Measurements from ENCODE around the gene TEPSIN.
A peak's percentile ranks its signal among the peaks of the same experiment; 100 is the strongest.

DNA sequence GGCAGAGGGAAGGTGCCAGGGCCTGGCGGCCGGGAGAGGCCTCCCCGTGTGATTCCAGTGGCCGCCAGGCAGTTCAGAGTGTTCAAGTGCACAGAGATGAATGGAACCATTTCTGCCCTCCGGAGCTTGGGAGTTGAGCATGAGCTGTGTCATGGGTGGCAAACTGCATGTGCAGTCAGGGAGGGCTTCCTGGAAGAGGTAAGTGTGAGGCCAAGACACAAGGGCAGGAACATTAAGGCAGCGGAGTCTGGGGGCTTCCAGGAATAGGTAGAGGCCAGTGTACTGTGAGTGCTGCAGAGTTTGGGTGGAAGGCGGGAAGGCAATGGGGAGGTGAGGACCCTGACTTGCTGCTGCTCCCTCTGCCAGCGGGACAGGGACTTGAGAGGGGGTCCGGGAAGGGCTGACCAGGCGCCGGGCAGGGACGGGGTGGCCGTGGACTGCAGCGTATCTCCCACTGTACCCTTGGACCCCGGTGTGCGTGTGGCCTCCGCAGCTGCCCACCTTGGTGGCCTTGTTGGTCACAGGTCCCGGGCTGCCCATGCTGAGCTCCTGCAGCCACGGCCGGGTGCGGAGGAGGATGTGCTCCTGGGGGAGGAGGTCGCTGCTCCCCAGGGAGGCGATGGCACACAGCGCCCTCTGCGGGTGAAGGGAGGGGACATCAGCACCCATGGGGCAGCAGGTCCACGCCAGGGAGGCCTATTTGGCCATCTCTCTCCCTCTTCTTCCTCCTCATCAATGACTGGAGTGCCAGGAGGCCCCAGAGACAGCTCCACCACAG is 8.6 kb downstream of the TEPSIN start:
- TF ChIP-seq, protein P1, sequence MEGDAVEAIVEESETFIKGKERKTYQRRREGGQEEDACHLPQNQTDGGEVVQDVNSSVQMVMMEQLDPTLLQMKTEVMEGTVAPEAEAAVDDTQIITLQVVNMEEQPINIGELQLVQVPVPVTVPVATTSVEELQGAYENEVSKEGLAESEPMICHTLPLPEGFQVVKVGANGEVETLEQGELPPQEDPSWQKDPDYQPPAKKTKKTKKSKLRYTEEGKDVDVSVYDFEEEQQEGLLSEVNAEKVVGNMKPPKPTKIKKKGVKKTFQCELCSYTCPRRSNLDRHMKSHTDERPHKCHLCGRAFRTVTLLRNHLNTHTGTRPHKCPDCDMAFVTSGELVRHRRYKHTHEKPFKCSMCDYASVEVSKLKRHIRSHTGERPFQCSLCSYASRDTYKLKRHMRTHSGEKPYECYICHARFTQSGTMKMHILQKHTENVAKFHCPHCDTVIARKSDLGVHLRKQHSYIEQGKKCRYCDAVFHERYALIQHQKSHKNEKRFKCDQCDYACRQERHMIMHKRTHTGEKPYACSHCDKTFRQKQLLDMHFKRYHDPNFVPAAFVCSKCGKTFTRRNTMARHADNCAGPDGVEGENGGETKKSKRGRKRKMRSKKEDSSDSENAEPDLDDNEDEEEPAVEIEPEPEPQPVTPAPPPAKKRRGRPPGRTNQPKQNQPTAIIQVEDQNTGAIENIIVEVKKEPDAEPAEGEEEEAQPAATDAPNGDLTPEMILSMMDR (optimal IDR thresholded peaks at IDR 0.05 in 1 of 3, IDR thresholded peaks at IDR 0.05 in 1 of 3, conservative IDR thresholded peaks at IDR 0.05 in 1 of 3; ENCODE audit: extremely low read depth in 1 of 3, insufficient read depth in 2 of 3, low read length in 3 of 3) = peak; percentile 27 to 76 (median 52)
- TF ChIP-seq EZH2 (IDR thresholded peaks at IDR 0.05; ENCODE audit: low read length) = no peak
